NT2/D1 (cell line): Measurements from ENCODE around the gene NELFE.
"Not testable (repeated sequence)": the region's sequence is repeated elsewhere in the genome, so short reads cannot be mapped to it uniquely, and the experiment has no call there.

Experiments
- DNase-seq: peaks from one replicate; pipeline ENCODE4 v3.0.0-alpha.2; 2011; ENCODE audit warnings: low read depth, low spot score
- H3K27me3 ChIP-seq: 2 replicates; pipeline ENCODE4 v1.6.0; 2011; ENCODE audit warnings: mild to moderate bottlenecking; ENCODE audit not compliant: insufficient read length, insufficient read depth
- H3K36me3 ChIP-seq: 2 replicates; pipeline ENCODE4 v1.6.1; 2011; ENCODE audit warnings: mild to moderate bottlenecking, low read length, mixed read lengths; ENCODE audit not compliant: insufficient read depth, insufficient read length
- H3K4me1 ChIP-seq: 2 replicates; pipeline ENCODE4 v1.5.1; 2011; ENCODE audit not compliant: insufficient read depth, insufficient read length
- H3K4me3 ChIP-seq: 2 replicates; pipeline ENCODE4 v1.5.1; 2011; ENCODE audit warnings: low read depth; ENCODE audit not compliant: insufficient read length
- H3K9ac ChIP-seq: 2 replicates; pipeline ENCODE4 v1.6.0; 2011; ENCODE audit warnings: low read depth; ENCODE audit not compliant: insufficient read length
- H3K9me3 ChIP-seq: 2 replicates; pipeline ENCODE4 v1.5.1; 2011; ENCODE audit warnings: mild to moderate bottlenecking, low read length; ENCODE audit not compliant: insufficient read depth
- SUZ12 ChIP-seq: IDR thresholded peaks from 2 replicates; pipeline ENCODE4 v1.6.1; 2011; ENCODE audit not compliant: insufficient read length, insufficient read depth; ENCODE audit errors: extremely low read depth
- YY1 ChIP-seq: IDR thresholded peaks from 2 replicates; pipeline ENCODE4 v1.6.1; 2011; ENCODE audit not compliant: insufficient read length, insufficient read depth
- ZNF274 ChIP-seq: IDR thresholded peaks from 2 replicates; pipeline ENCODE4 v1.6.1; 2011; ENCODE audit warnings: mild to moderate bottlenecking, low read depth, low read length

Gene NELFE

DNA sequence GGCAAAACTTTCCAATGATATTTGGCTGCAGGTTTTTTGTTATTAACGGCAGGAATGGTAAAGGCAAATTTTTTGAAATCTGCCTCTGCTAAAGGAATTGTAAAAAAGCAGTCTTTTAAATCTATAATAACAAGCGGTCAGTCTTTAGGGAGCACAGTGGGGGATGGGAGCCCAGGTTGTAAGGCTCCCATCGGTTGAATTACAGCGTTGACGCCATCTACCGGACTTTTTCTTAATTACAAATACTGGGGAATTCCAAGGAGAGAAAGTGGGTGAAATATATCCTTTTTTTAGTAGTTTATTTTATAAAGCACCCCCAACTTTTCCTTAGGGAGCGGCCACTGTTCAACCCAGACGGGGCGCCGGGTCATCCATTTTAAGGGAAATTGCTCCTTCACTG lies 30.6 kb upstream of the NELFE start:
- not testable (repeated sequence) for H3K4me3 ChIP-seq, H3K27me3 ChIP-seq, DNase-seq, H3K4me1 ChIP-seq, H3K36me3 ChIP-seq, H3K9me3 ChIP-seq, H3K9ac ChIP-seq

DNA sequence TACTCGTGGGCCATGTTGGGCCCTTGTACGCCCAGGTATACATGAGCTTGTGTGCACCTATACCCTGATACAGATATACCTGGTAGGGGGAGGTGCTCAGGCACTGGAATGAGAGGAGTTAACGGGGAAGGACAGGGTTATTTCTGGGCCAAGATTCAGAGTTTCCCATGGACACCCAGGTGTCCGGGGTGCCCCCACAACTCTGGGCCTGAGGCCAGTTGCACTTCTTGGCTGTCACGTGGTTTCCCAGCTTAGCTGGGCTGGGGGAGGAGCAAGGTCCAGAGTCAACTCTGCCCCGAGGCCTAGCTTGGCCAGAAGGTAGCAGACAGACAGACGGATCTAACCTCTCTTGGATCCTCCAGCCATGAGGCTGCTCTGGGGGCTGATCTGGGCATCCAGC lies 23.0 kb upstream of the NELFE start, which contains the start of gene C4A:
Gene C4A, plus strand, starts transcription at position 314 of the 400 bp plus-strand sequence. Its CDS starts 51 bp downstream, at position 365.
- H3K9me3 ChIP-seq, H3K4me3 ChIP-seq, H3K9ac ChIP-seq, DNase-seq, H3K4me1 ChIP-seq, H3K27me3 ChIP-seq: not testable (repeated sequence)
- H3K36me3 ChIP-seq: peaks cover 12% of the 10 kb centered on the region

DNA sequence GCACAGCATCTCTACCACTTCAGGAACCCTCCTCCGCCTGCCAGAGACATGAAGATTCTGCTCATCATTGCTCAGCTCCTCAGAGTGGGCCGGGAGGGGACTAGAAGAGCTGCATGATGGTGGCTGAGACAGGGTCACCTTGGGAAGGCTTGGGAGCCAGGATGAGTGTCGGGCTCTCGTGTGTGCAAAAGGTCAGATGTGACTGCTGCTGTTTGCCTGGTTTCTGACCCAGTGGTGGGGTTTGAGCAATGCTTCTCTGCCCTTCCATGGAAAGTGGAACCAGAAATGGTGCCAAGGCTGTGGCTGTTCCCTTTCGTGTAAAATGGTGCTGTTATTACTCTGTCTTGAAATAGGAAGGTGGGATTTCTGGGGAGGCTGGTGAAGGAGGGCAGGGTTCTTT lies 22.2 kb upstream of the NELFE start:
- peaks cover 12% of the 10 kb centered on the region for H3K36me3 ChIP-seq
- H3K4me3 ChIP-seq, H3K27me3 ChIP-seq, H3K9ac ChIP-seq, H3K9me3 ChIP-seq, DNase-seq, H3K4me1 ChIP-seq: not testable (repeated sequence)

DNA sequence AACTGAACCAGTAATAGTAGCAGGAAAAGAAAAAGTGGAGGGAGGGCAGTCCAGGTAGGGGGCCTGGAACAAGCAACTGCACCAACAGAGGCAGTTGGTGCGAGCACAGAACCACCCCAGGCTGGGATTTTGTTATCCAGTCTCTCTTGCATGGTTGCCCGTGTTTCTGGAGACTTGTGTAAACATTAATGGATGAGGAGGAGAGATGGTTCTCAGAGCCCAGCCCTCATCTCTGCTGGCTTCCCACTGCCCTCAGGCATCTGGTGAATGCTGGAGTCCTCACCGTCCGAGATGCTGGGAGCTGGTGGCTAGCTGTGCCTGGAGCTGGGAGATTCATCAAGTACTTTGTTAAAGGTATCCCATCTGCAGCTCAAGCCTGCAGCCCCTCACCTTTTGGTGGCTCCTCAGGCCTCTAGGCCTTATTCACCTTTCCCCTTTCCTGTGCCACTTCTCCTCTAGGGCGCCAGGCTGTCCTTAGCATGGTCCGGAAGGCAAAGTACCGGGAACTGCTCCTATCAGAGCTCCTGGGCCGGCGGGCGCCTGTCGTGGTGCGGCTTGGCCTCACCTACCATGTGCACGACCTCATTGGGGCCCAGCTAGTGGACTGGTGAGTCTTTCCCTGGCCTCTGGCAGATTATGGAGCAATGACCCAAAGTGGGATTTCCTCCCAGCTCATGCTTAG lies 21.6 kb upstream of the NELFE start:
- peaks cover 12% of the 10 kb centered on the region for H3K36me3 ChIP-seq
- H3K9me3 ChIP-seq, H3K27me3 ChIP-seq, H3K4me3 ChIP-seq, DNase-seq, H3K4me1 ChIP-seq, H3K9ac ChIP-seq: not testable (repeated sequence)

DNA sequence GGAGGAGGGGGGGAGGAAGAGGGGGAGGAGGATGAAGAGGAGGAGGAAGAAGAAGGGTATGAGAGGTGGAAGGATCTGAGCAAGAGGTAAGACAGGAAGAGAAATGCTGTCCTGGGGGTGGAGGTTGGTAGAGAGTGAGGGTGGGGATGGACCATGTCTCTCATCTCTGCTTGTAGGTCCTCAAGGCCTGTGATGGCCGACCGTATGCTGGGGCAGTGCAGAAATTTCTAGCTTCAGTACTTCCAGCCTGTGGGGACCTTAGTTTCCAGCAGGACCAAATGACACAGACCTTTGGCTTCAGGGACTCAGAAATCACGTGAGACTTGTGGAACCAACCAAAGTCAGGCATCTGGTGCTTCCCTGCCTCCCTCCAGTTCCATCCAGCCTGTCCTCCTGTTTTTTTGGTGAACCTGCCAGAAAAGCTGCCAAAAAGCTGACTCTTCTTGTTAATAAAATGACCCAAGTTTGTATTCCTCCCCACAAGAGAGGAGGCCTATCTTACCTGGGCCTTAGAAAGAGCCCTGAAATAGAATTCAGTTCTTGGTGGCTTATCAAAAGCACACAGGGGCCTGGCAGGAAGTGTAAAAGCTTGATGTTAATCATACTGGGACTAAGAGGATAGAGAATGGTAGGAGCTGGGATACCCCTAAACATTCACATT lies 20.6 kb upstream of the NELFE start:
- no peak overlapping the region for H3K9ac ChIP-seq
- H3K27me3 ChIP-seq: no peaks in the 10 kb centered on the region
- H3K4me3 ChIP-seq: no peak overlapping the region
- DNase-seq: no peak
- peaks cover 5% of the 10 kb centered on the region; the same call in 1 of the 2 replicates for H3K9me3 ChIP-seq
- peaks cover 14% of the 10 kb centered on the region for H3K36me3 ChIP-seq
- no peaks in the 10 kb centered on the region for H3K4me1 ChIP-seq
- TF ChIP-seq ZNF274 (no peak), YY1 (no peak), SUZ12 (no peak)

DNA sequence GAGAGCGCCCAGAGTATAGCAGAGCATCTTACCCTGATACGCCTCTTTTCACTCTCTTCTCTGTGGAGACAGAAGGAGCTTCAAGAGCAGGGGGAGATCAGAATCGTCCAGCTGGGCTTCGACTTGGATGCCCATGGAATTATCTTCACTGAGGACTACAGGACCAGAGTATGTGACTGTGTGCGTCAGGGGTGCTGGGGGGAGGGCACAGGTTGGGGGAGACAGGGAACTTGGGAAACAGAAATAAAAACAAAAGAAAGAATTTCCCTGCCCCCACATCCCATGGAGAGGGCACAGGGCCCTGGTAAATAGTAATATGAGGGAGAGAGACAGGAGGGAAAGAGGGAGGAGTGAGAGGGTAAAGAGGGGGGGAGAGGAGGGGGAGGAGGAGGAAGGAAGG lies 20.1 kb upstream of the NELFE start:
- no peak overlapping the region for H3K9ac ChIP-seq
- DNase-seq: no peak
- H3K4me1 ChIP-seq: no peaks in the 10 kb centered on the region
- H3K36me3 ChIP-seq: peaks cover 18% of the 10 kb centered on the region
- H3K27me3 ChIP-seq: no peaks in the 10 kb centered on the region
- H3K9me3 ChIP-seq: peaks cover 5% of the 10 kb centered on the region; the same call in 1 of the 2 replicates
- H3K4me3 ChIP-seq: no peak overlapping the region
- TF ChIP-seq SUZ12: no peak
- no peak for TF ChIP-seq YY1

DNA sequence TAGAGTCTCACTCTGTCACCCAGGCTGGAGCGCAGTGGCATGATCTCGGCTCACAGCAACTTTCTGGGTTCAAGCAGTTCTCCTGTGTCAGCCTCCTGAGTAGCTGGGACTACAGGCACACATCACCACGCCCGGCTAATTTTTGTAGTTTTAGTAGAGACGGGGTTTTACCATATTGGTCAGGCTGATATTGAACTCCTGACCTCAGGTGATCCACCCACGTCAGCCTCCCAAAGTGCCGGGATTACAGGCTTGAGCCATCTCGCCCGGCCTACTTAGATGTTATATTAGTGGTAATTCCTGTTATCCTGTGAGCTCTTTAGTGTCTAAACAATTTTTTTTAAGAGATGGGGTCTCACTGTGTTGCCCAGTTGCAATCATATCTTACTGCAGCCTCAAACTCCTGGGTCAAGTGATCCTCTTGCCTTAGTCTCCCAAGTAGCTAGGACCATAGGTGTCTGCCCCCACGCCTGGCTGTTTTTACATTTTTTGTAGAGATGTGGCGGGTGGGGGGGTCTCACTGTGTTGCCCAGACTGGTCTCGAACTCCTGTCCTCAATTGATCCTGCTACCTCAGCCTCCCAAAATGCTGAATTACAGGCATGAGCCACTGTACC lies 19.2 kb upstream of the NELFE start:
- TF ChIP-seq YY1: no peak
- no peak for TF ChIP-seq SUZ12
- no peaks in the 10 kb centered on the region for H3K27me3 ChIP-seq
- no peak overlapping the region for H3K4me3 ChIP-seq
- no peaks in the 10 kb centered on the region for H3K4me1 ChIP-seq
- peaks cover 20% of the 10 kb centered on the region for H3K36me3 ChIP-seq
- H3K9ac ChIP-seq: no peak overlapping the region
- DNase-seq: no peak
- peaks cover 5% of the 10 kb centered on the region; the same call in 1 of the 2 replicates for H3K9me3 ChIP-seq

DNA sequence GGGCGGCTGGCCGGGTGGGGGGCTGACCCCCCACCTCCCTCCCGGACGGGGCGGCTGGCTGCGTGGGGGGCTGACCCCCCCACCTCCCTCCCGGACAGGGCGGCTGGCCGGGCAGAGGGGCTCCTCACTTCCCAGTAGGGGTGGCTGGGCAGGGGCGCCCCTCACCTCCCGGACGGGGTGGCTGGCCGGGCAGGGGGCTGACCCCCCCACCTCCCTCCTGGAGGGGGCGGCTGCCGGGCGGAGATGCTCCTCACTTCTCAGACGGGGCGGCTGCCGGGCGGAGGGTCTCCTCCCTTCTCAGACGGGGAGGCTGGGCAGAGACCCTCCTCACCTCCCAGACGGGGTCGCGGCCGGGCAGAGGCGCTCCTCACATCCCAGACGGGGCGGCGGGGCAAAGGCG lies 17.3 kb upstream of the NELFE start:
- H3K9ac ChIP-seq, H3K4me3 ChIP-seq, H3K9me3 ChIP-seq, H3K27me3 ChIP-seq, DNase-seq, H3K4me1 ChIP-seq: not testable (repeated sequence)
- H3K36me3 ChIP-seq: peaks cover 20% of the 10 kb centered on the region
